ENCODE measurements around the gene CNTNAP4. TPM values are rescaled to one million over a fixed set of nuclear protein-coding genes. Genes with fewer than 3 reads are reported as not detected.

Gene CNTNAP4
- total RNA-seq, 1 experiment from 2014 or later: not detected

DNA sequence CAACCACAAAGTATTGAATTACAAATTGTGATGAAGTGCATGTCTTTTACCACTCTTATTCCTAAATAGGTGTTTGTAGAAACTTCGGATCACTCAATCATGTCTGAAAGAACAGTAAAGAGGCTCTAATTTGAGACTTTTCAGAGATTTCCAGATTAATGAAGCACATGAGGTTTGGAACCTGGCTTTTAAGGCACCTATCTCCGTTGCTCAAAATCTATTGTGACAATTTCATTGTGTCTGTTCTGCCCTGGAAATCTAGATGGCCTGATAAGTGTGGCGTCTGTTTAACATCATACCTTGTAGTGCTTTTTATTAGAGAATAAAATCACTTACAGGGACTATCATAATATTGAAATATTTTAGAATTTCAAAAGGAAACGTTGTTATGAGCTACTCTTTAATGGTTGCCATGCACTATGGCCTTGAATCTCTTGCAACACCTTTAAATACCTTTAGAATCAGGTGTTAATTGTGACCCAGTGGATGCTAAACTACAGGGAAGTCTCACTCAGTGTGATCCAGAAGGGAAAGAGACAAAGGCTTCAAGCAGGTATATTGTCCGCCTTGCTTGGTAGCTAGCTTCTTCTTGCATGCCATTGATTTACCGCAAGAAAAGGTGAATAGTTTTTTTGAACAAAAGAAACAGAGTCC, 210.3 kb downstream of the CNTNAP4 start:
- intact Hi-C loops (cut with micrococcal nuclease; ENCODE audit: unreplicated experiment): no loop called here
- no peak for TF ChIP-seq EZH2 (IDR thresholded peaks at IDR 0.05; ENCODE audit: low read depth)
- TF ChIP-seq, protein P1, sequence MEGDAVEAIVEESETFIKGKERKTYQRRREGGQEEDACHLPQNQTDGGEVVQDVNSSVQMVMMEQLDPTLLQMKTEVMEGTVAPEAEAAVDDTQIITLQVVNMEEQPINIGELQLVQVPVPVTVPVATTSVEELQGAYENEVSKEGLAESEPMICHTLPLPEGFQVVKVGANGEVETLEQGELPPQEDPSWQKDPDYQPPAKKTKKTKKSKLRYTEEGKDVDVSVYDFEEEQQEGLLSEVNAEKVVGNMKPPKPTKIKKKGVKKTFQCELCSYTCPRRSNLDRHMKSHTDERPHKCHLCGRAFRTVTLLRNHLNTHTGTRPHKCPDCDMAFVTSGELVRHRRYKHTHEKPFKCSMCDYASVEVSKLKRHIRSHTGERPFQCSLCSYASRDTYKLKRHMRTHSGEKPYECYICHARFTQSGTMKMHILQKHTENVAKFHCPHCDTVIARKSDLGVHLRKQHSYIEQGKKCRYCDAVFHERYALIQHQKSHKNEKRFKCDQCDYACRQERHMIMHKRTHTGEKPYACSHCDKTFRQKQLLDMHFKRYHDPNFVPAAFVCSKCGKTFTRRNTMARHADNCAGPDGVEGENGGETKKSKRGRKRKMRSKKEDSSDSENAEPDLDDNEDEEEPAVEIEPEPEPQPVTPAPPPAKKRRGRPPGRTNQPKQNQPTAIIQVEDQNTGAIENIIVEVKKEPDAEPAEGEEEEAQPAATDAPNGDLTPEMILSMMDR (conservative IDR thresholded peaks at IDR 0.05): no peak

DNA sequence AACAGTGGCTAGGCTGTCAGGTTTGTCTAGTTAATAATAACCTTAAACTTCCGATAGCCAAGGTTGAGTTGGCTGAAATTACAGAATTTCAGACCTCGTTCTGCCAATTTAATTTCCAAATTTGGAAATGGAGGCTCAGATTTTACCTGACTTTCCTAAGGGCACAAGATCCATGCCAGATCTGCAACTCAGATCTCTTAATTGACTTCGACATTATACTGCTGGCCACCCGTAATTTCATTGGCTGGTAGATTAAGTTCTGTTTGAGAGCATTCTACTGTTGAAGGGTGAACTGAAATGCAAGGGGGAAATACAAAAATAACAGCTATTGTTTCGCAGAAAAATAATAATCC, 210.8 kb downstream of the CNTNAP4 start:
- TF ChIP-seq EZH2 (IDR thresholded peaks at IDR 0.05; ENCODE audit: low read depth): no peak
- TF ChIP-seq, protein P1 (conservative IDR thresholded peaks at IDR 0.05): no peak
- Histone ChIP-seq H3K4me3 (no peak overlapping the region), H3K36me3 (ENCODE audit: low read depth) (no peaks in the 10 kb centered on the region), H3K9me2 (ENCODE audit: insufficient read depth) (no peaks in the 10 kb centered on the region), H3F3A (ENCODE audit: insufficient read depth, low read depth) (no peaks in the 10 kb centered on the region), H2AFZ (no peak overlapping the region), H3K9me3 (ENCODE audit: insufficient read depth, low read depth) (no peaks in the 10 kb centered on the region), H3K79me2 (ENCODE audit: low read depth) (no peaks in the 10 kb centered on the region), H3K27ac (no peak overlapping the region), H4K20me1 (ENCODE audit: insufficient read depth) (no peaks in the 10 kb centered on the region), H3K4me1 (replicated peaks; ENCODE audit: insufficient read depth) (no peaks in the 10 kb centered on the region), H3K27me3 (ENCODE audit: insufficient read depth, low read depth) (peaks cover 9% of the 10 kb centered on the region; the same call in 1 of the 2 replicates), H3K4me2 (no peak overlapping the region)
- BruUV-seq (replicated peaks): no TSS peak
- no peak for DNase-seq
- intact Hi-C loops (cut with micrococcal nuclease; ENCODE audit: unreplicated experiment): no loop called here
- CTCF ChIA-PET: no interaction called here
- POLR2A ChIA-PET (ENCODE audit: unreplicated experiment): no interaction called here

More for the DNA sequence above, 210.3 kb downstream of the CNTNAP4 start:
- Histone ChIP-seq H2AFZ (no peak overlapping the region), H3K27me3 (ENCODE audit: insufficient read depth, low read depth) (peaks cover 9% of the 10 kb centered on the region; the same call in 1 of the 2 replicates), H3K36me3 (ENCODE audit: low read depth) (no peaks in the 10 kb centered on the region), H3K79me2 (ENCODE audit: low read depth) (no peaks in the 10 kb centered on the region), H3K4me3 (no peak overlapping the region), H3K9me3 (ENCODE audit: insufficient read depth, low read depth) (no peaks in the 10 kb centered on the region), H3K4me2 (no peak overlapping the region), H3K27ac (no peak overlapping the region), H3F3A (ENCODE audit: insufficient read depth, low read depth) (no peaks in the 10 kb centered on the region), H3K9me2 (ENCODE audit: insufficient read depth) (no peaks in the 10 kb centered on the region), H3K4me1 (replicated peaks; ENCODE audit: insufficient read depth) (no peaks in the 10 kb centered on the region), H4K20me1 (ENCODE audit: insufficient read depth) (no peaks in the 10 kb centered on the region)
- POLR2A ChIA-PET (ENCODE audit: unreplicated experiment): no interaction called here
- BruUV-seq (replicated peaks): no TSS peak
- CTCF ChIA-PET: no interaction called here
- no peak for DNase-seq

DNA sequence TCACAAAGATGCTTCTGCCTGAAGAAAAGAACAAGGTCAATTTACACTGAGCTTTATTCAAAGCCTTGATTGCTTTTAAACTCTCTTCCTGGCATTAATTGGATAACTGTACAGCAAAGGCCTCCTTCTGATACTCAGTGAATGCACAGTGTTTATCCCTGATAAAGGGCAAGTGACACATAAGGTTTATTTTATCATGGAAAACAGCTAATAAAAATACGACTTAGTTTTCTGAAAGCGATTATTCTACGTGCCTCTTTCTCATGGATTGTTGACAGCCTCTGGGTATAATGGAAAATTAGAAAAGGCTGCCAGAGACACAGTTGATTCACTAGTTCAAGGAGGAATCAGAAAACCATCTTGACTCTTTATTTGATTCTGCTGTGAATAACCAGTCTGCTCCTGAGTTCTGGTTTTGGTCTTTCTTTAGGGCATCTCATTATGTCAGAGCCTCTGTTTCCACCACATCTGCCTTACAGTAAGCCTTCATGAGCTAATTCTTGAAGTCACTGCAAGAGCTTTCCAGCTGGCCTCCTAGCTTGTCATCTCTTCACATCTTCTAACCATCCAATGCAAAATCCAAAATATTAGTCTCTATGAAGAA, 212.9 kb downstream of the CNTNAP4 start:
- Histone ChIP-seq H3K27ac (no peak overlapping the region), H3K27me3 (ENCODE audit: insufficient read depth, low read depth) (peaks cover 9% of the 10 kb centered on the region; the same call in 1 of the 2 replicates), H3K4me3 (no peak overlapping the region), H3K79me2 (ENCODE audit: low read depth) (no peaks in the 10 kb centered on the region), H3F3A (ENCODE audit: insufficient read depth, low read depth) (no peaks in the 10 kb centered on the region), H3K36me3 (ENCODE audit: low read depth) (no peaks in the 10 kb centered on the region), H3K9me2 (ENCODE audit: insufficient read depth) (no peaks in the 10 kb centered on the region), H2AFZ (no peak overlapping the region), H4K20me1 (ENCODE audit: insufficient read depth) (no peaks in the 10 kb centered on the region), H3K9me3 (ENCODE audit: insufficient read depth, low read depth) (no peaks in the 10 kb centered on the region), H3K4me2 (no peak overlapping the region), H3K4me1 (replicated peaks; ENCODE audit: insufficient read depth) (no peaks in the 10 kb centered on the region)
- ChIA-PET POLR2A (ENCODE audit: unreplicated experiment) (no interaction called here), CTCF (no interaction called here)
- TF ChIP-seq, protein P1 (conservative IDR thresholded peaks at IDR 0.05): no peak
- no peak for TF ChIP-seq EZH2 (IDR thresholded peaks at IDR 0.05; ENCODE audit: low read depth)
- DNase-seq: no peak
- BruUV-seq (replicated peaks): no TSS peak
- intact Hi-C loops (cut with micrococcal nuclease; ENCODE audit: unreplicated experiment): no loop called here
